GM23248 (cell line): ENCODE results near the gene SCRG1.

Source experiments
- EZH2 ChIP-seq: fragments of 200-600 bp; sonication (generic); IDR thresholded peaks from 2 replicates; pipeline ENCODE4 v1.6.1; 2018; ENCODE audit warnings: antibody characterized with exemption, mild to moderate bottlenecking; ENCODE audit not compliant: insufficient read depth, poor library complexity, severe bottlenecking
- EZH2phosphoT487 ChIP-seq: fragments of 200-600 bp; sonication (generic); IDR thresholded peaks from 2 replicates; pipeline ENCODE4 v1.6.1; 2018; ENCODE audit warnings: antibody characterized with exemption, moderate library complexity, mild to moderate bottlenecking, low read depth; ENCODE audit not compliant: insufficient read depth

GRCh38 chr4:173347467-173347866 lies 51.4 kb downstream of the SCRG1 start:
- TF ChIP-seq EZH2phosphoT487 (no peak), EZH2 (no peak)
